Measurements from ENCODE around the gene BIRC3. TPM values are rescaled to one million over a fixed set of nuclear protein-coding genes. Genes with fewer than 3 reads are reported as not detected.

BIRC3 gene
- total RNA-seq, 1 experiment from 2014 or later, result 65.4 TPM

DNA sequence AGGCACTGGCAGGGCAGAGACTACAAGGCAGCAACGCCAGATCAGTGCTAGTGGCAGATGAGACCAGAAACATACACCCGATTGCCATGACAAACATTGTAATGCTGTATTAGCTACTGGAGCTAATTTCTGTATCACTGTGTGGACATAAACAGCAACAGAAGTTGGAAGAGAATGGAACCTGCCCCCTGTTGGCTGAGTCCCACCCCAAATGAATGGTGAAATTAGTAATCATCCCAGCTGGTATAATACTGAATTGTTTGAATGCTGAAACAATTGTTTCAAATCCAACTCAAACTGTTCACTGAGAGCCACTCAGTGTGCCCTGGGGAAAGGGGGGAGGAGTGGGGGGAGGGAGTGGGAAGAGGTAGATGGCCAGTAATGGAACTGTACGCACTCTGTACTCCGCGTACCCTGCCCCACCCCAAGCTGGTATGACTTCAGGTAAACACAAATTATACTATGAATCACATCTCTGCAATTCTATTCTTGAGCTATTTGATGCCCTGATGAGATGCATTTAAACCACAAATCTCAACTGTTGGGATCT lies 11.2 kb upstream of the BIRC3 start:
- intact Hi-C loops (cut with micrococcal nuclease; ENCODE audit: unreplicated experiment), result no loop called here
- Histone ChIP-seq H3K4me1 (ENCODE audit: control insufficient read depth, insufficient read depth, low read length) (peaks cover 38% of the 10 kb centered on the region), H3K36me3 (ENCODE audit: control insufficient read depth, insufficient read depth, low read length) (no peaks in the 10 kb centered on the region), H3K27me3 (ENCODE audit: control insufficient read depth, insufficient read depth, low read length) (no peaks in the 10 kb centered on the region), H3K4me3 (ENCODE audit: low read depth in 2 of 2, low read length in 2 of 2) (peak overlapping the region; percentile 2 to 31; a peak in 3 of 4 replicates), H3K27ac (ENCODE audit: low read length) (peak overlapping the region; percentile 93), H3K9me3 (ENCODE audit: control insufficient read depth, insufficient read depth, low read depth, low read length) (peaks cover 18% of the 10 kb centered on the region)
- DNase-seq (ENCODE audit: low read depth, low spot score) (no peak), ATAC-seq (peak; percentile 90)
- CTCF ChIA-PET, result interaction anchor here (0.5 to 1.6 kb wide), 3 partner anchors 9 to 114 kb away, joined by 3 to 20 read pairs (median 9); no protein-coding TSS in a partner anchor
- POLR2A ChIA-PET, result interaction anchor here (0.6 kb wide), 1 partner anchor 12 kb away, joined by 3 read pairs; no protein-coding TSS in a partner anchor
- BruUV-seq (replicated peaks), result no TSS peak
- in situ Hi-C loops (cut with HindIII; ENCODE audit: low pct_unique_long_range_greater_than_20kb, low sequenced_read_pairs), result no loop called here
- TF ChIP-seq, protein P1, sequence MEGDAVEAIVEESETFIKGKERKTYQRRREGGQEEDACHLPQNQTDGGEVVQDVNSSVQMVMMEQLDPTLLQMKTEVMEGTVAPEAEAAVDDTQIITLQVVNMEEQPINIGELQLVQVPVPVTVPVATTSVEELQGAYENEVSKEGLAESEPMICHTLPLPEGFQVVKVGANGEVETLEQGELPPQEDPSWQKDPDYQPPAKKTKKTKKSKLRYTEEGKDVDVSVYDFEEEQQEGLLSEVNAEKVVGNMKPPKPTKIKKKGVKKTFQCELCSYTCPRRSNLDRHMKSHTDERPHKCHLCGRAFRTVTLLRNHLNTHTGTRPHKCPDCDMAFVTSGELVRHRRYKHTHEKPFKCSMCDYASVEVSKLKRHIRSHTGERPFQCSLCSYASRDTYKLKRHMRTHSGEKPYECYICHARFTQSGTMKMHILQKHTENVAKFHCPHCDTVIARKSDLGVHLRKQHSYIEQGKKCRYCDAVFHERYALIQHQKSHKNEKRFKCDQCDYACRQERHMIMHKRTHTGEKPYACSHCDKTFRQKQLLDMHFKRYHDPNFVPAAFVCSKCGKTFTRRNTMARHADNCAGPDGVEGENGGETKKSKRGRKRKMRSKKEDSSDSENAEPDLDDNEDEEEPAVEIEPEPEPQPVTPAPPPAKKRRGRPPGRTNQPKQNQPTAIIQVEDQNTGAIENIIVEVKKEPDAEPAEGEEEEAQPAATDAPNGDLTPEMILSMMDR (IDR thresholded peaks at IDR 0.05), result peak; percentile 69
- no peak for TF ChIP-seq SIN3A (IDR thresholded peaks at IDR 0.05; ENCODE audit: borderline replicate concordance, insufficient read depth, low read depth, low read length)

DNA sequence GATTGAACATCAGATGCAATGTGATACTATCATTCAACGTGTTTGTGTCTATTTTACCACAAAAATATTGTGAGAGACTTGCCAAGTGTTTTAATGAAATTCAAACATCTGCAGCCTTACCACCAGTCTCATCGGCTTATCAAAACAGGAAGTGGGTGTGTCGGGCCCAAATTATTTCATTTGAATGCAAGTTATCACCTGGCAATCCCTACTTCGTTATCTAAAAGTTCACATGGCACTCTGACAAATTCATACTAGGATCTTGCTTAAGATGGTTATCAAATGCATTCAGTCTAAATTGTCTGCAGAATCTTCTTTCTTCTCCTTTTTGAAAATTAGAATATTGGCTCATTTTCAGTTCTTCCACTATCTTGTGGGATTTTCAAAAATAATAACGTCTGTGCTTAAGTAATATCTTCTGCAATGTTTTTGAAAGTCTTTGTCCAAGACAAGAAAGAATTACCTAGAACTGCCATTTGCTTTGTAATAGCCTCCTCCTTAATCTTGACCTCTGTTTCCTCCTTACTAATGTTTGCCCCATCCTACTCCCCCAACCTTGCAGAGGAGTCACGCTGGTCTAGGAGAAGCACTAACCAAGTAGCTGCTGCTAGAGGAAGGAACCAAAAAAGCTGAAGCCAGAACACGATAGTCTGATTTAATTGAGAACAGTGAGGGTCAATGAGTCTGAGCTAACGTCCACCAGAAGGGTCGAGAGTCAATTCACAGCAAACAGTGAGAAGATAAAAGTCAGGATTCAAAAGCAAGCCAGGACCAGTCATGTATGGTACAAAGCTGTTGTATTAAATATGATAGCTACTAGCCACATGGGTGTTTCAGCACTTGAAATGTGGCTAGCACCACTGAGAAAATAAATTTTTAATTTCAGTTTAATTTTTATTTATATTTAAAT lies 10.2 kb upstream of the BIRC3 start:
- Histone ChIP-seq H3K27ac (ENCODE audit: low read length) (peak overlapping the region; percentile 93), H3K36me3 (ENCODE audit: control insufficient read depth, insufficient read depth, low read length) (no peaks in the 10 kb centered on the region), H3K4me3 (ENCODE audit: low read depth in 2 of 2, low read length in 2 of 2) (peak overlapping the region in 1 of 2 experiments; percentile 31; a peak in 3 of 4 replicates), H3K4me1 (ENCODE audit: control insufficient read depth, insufficient read depth, low read length) (peaks cover 38% of the 10 kb centered on the region), H3K9me3 (ENCODE audit: control insufficient read depth, insufficient read depth, low read depth, low read length) (peaks cover 9% of the 10 kb centered on the region), H3K27me3 (ENCODE audit: control insufficient read depth, insufficient read depth, low read length) (no peaks in the 10 kb centered on the region)
- TF ChIP-seq POLR2AphosphoS5 (IDR thresholded peaks at IDR 0.05; ENCODE audit: low read depth, low read length), result no peak
- peak; percentile 70 for TF ChIP-seq TCF7L2 (IDR thresholded peaks at IDR 0.05; ENCODE audit: low read depth, low read length)
- no peak for TF ChIP-seq SIN3A (IDR thresholded peaks at IDR 0.05; ENCODE audit: borderline replicate concordance, insufficient read depth, low read depth, low read length)
- TF ChIP-seq, protein P2, sequence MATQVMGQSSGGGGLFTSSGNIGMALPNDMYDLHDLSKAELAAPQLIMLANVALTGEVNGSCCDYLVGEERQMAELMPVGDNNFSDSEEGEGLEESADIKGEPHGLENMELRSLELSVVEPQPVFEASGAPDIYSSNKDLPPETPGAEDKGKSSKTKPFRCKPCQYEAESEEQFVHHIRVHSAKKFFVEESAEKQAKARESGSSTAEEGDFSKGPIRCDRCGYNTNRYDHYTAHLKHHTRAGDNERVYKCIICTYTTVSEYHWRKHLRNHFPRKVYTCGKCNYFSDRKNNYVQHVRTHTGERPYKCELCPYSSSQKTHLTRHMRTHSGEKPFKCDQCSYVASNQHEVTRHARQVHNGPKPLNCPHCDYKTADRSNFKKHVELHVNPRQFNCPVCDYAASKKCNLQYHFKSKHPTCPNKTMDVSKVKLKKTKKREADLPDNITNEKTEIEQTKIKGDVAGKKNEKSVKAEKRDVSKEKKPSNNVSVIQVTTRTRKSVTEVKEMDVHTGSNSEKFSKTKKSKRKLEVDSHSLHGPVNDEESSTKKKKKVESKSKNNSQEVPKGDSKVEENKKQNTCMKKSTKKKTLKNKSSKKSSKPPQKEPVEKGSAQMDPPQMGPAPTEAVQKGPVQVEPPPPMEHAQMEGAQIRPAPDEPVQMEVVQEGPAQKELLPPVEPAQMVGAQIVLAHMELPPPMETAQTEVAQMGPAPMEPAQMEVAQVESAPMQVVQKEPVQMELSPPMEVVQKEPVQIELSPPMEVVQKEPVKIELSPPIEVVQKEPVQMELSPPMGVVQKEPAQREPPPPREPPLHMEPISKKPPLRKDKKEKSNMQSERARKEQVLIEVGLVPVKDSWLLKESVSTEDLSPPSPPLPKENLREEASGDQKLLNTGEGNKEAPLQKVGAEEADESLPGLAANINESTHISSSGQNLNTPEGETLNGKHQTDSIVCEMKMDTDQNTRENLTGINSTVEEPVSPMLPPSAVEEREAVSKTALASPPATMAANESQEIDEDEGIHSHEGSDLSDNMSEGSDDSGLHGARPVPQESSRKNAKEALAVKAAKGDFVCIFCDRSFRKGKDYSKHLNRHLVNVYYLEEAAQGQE (IDR thresholded peaks at IDR 0.05; ENCODE audit: insufficient read depth in 1 of 2, low read depth in 2 of 2, low read length in 1 of 2), result peak in 1 of 2 experiments; percentile 84; a peak in 2 of 4 replicates
- TF ChIP-seq, protein P1 (IDR thresholded peaks at IDR 0.05), result no peak
- POLR2A ChIA-PET, result interaction anchor here (0.8 kb wide), 1 partner anchor 11 kb away, joined by 3 read pairs; no protein-coding TSS in a partner anchor
- BruUV-seq (replicated peaks), result no TSS peak
- CTCF ChIA-PET, result interaction anchor here (0.5 to 1.3 kb wide), 5 partner anchors 13 to 440 kb away, joined by 3 to 6 read pairs (median 3); no protein-coding TSS in a partner anchor
- peak; percentile 76 for ATAC-seq
- intact Hi-C loops (cut with micrococcal nuclease; ENCODE audit: unreplicated experiment), result no loop called here
- DNase-seq (ENCODE audit: low read depth, low spot score), result no peak
- in situ Hi-C loops (cut with HindIII; ENCODE audit: low pct_unique_long_range_greater_than_20kb, low sequenced_read_pairs), result no loop called here
